AG08395 (cell line): ENCODE results near the gene TMX4.
"Not testable (repeated sequence)": the region's sequence is repeated elsewhere in the genome, so short reads cannot be mapped to it uniquely, and the experiment has no call there.

Experiments used
- DNase-seq: peaks from one replicate; pipeline ENCODE4 v3.0.0; 2012; ENCODE audit warnings: mixed read lengths, low spot score

The TMX4 gene

GRCh38 chr20:7967199-7967844, 52.2 kb downstream of the TMX4 start:
- DNase-seq = peak; percentile 71

DNA sequence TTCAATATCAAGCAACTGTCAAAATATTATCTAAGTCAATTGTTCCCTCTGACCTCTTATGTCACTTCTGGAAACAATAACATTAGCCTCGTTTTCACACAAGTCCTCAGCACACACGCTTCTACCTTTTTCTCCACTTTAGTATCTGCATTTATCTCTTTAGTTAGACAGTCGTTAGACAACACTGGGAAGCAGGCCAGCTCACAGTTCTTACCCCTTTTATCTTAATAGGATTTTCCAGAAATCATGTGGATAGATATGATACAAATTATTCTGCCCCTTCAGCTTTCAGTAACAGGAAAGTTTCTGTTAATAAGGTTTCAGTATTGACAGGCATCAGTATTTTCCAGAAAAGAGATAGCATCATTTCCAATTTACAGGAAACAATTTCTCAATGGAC, 53.4 kb downstream of the TMX4 start:
- no peak for DNase-seq

GRCh38 chr20:7959484-7959883, 60.1 kb downstream of the TMX4 start:
- no peak for DNase-seq

DNA sequence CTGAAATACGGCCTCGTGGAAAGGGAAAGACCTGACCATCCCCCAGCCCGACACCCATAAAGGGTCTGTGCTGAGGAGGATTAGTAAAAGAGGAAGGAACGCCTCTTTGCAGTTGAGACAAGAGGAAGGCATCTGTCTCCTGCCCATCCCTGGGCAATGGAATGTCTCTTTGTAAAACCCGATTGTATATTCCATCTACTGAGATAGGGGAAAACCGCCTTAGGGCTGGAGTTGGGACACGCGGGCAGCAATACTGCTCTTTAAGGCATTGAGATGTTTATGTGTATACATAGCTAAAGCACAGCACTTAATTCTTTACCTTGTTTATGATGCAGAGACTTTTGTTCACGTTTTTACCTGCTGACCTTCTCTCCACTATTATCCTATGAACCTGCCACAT, 63.0 kb downstream of the TMX4 start:
- DNase-seq = not testable (repeated sequence)

DNA sequence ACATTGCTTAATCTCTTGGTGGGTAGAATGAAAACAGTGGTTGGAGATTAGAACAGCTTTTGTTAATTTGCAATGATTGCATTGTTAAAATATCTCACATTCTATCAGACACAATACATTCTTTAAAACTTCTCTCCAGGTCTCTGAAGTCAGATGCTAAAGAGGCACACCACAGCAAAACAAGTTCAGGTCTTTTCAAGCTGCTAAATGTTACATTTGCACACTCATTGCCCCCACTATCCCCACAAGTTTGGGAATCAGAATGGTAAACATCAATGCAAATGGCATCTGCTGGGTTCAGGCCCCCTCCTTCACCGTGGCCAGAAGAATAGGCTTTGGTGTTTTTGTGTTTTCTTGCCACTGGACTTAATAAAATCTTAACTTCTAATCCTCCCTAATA, 69.2 kb downstream of the TMX4 start:
- DNase-seq = no peak

GRCh38 chr20:7943891-7944290, 75.7 kb downstream of the TMX4 start:
- DNase-seq = no peak

DNA sequence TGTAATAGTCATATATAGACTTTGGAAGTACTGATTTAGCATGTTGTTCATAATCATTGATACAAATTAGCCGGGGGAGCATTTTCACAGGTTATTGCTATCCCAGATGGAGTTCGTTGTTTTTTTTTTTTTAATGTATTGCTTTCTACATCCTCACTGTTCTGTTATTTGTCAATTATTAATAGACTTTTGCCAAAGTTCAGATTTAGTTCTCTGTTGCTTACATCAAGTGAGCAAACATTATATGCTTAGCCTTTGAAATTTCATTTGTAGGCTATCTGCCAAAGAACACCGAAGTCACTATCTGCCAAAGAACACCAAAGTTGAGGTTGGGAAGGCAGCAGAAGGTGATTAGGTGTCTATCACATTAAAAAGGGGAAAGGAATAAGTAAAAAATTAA, 79.2 kb downstream of the TMX4 start, which contains the start of gene HAO1:
Gene HAO1 (minus strand): TSS at position 118 of the 400 bp plus-strand sequence. CDS start 36 bp downstream, at position 82.
- DNase-seq = no peak

DNA sequence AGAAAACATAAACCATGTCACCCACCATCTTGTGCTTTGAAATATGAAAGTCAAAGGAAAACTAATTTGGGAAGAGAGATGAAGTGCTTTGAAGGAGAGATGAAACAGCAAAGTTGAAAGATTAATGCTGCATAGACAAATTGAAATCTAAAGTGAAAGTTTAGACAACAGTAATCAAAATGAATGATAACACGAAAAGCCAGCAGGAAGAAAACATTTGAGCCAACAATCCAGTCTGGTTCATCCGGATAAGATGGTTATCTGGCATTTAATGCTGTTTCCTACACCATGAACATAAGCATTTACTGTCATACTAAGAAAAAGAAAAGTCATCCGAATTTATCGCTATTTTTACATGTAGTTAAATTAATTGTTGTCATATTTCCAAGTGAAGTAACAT, 79.9 kb downstream of the TMX4 start:
- no peak for DNase-seq

DNA sequence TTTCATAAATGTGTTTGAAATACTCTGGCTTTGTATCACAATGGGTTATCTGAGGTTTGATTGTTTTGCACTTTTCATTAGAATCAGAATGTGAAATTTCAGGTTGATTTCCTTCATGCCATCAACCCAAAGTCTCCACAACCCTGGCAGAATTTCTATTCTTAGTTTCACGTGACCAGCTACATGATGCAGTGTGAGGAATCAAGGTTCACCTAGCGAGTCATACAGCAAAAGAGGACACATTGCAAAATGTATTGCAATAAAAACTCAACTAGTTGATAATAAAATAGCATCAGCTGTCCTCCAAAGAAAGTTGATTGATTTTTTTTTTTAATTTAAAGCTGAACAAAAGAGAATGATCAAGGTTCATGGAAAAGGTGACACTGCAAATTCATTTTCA, 81.5 kb downstream of the TMX4 start:
- DNase-seq = no peak

DNA sequence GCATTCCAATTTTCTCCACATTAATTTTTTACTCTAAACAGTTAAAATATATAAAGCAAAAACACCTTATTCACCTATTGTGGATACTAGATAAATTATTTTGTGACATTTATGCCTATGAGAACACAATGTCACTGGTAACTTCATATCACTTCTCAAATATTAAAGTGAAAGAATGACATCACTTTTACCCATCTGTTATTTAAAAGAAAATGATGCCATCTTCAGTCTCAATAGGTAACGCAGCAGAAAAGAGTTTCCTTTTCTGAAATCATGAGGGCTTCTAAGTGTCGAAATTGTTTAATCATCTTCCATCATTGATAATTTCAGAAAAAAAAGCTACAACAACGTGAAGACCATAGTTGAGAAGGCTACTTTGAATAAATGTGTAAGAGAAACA, 82.2 kb downstream of the TMX4 start:
- no peak for DNase-seq

- no peak for DNase-seq
Observed at GRCh38 chr20:7935027-7935551, 84.5 kb downstream of the TMX4 start.

- no peak for DNase-seq
Observed at GRCh38 chr20:7933346-7933745, 86.2 kb downstream of the TMX4 start.

GRCh38 chr20:7930343-7930742, 89.2 kb downstream of the TMX4 start:
- DNase-seq = no peak
